Measurements from ENCODE around the gene CYP27C1. TPM values are rescaled to one million over a fixed set of nuclear protein-coding genes. Genes with fewer than 3 reads are reported as not detected.
A peak's percentile ranks its signal among the peaks of the same experiment; 100 is the strongest.
"Not testable (repeated sequence)": the region's sequence is repeated elsewhere in the genome, so short reads cannot be mapped to it uniquely, and the experiment has no call there.

CYP27C1 gene
- polyA plus RNA-seq, 2 of the 4 experiments (the other 2 are of a cell fraction): 2.2 to 4.6 TPM

GRCh38 chr2:127225186-127225960 is 5.3 kb upstream of the CYP27C1 start:
- H3K9me3 ChIP-seq: 0 out of 3 replicates have a peak, but pooled peaks cover 3% of the 10 kb centered on the region
- 72% methylated on average over 12 of the region's 12 CpGs for WGBS (ENCODE audit: missing lambda C conversion rate)
- H3K27ac ChIP-seq: peak overlapping the region; percentile 66 to 75
- no peak for TF ChIP-seq HMGXB4 (CRISPR knock-in tag; IDR thresholded peaks at IDR 0.05; ENCODE audit: borderline replicate concordance)
- no peak for TF ChIP-seq RARB (CRISPR knock-in tag; IDR thresholded peaks at IDR 0.05)
- ChIA-PET POLR2A (interaction anchor here (0.6 kb wide), 1 partner anchor 293 kb away, joined by 4 read pairs; no protein-coding TSS in a partner anchor), CTCF (interaction anchor here (0.6 to 1.2 kb wide), 2 partner anchors 13 to 50 kb away, joined by 3 to 4 read pairs; no protein-coding TSS in a partner anchor)
- H3K4me1 ChIP-seq: peaks cover 42% of the 10 kb centered on the region
- FAIRE-seq (no peak), ATAC-seq (no peak), DNase-seq (ENCODE audit: low read depth in 1 of 2, low spot score in 1 of 2) (no peak)
- H3K4me3 ChIP-seq: no peak overlapping the region
- peak overlapping the region; percentile 84 for H3K4me2 ChIP-seq

GRCh38 chr2:127224135-127224534 is 4.0 kb upstream of the CYP27C1 start:
- 81% methylated on average over 5 of the region's 5 CpGs for WGBS (ENCODE audit: missing lambda C conversion rate)
- FAIRE-seq; DNase-seq (ENCODE audit: low read depth in 1 of 2, low spot score in 1 of 2); ATAC-seq; H3K4me2 ChIP-seq; H3K4me3 ChIP-seq; POLR2A ChIA-PET; H3K27ac ChIP-seq; H3K9me3 ChIP-seq: not testable (repeated sequence)
- CTCF ChIA-PET: interaction anchor here (1.2 kb wide), 1 partner anchor 51 kb away, joined by 4 read pairs; no protein-coding TSS in a partner anchor
- H3K4me1 ChIP-seq: peaks cover 42% of the 10 kb centered on the region

- peak overlapping the region; percentile 89 for H3K4me3 ChIP-seq
- CTCF ChIA-PET: interaction anchor here (0.6 kb wide), 2 partner anchors 23 to 254 kb away, joined by 3 to 6 read pairs; no protein-coding TSS in a partner anchor
Observed at GRCh38 chr2:127220768-127221527, 849 bp upstream of the CYP27C1 start.

More at GRCh38 chr2:127220768-127221527, 849 bp upstream of the CYP27C1 start:
- FAIRE-seq (no peak), ATAC-seq (no peak), DNase-seq (ENCODE audit: low read depth in 1 of 2, low spot score in 1 of 2) (peak in 1 of 2 experiments; percentile 17)
- POLR2A ChIA-PET: no interaction called here
- H3K27ac ChIP-seq: peak overlapping the region; percentile 93 to 95
- peak overlapping the region; percentile 85 for H3K4me2 ChIP-seq
- peaks cover 37% of the 10 kb centered on the region for H3K4me1 ChIP-seq
- peaks cover 3% of the 10 kb centered on the region; the same call in 1 of the 3 replicates for H3K9me3 ChIP-seq
- TF ChIP-seq RFX5 (IDR thresholded peaks at IDR 0.05) (no peak), ATOH8 (CRISPR knock-in tag; IDR thresholded peaks at IDR 0.05; ENCODE audit: low read depth) (no peak), MYC (IDR thresholded peaks at IDR 0.05; ENCODE audit: borderline replicate concordance, low read length) (no peak), JUNB (IDR thresholded peaks at IDR 0.05) (no peak), MAFK (IDR thresholded peaks at IDR 0.05; ENCODE audit: partially characterized antibody) (no peak), USF2 (IDR thresholded peaks at IDR 0.05) (no peak), PHF8 (IDR thresholded peaks at IDR 0.05; ENCODE audit: borderline replicate concordance, low read depth) (no peak), ZFP36 (IDR thresholded peaks at IDR 0.05; ENCODE audit: borderline replicate concordance, partially characterized antibody) (no peak), FOSB (CRISPR knock-in tag; IDR thresholded peaks at IDR 0.05) (no peak), NPAS2 (CRISPR knock-in tag; IDR thresholded peaks at IDR 0.05; ENCODE audit: borderline replicate concordance) (no peak), RCOR1 (IDR thresholded peaks at IDR 0.05; ENCODE audit: low read depth, low read length) (no peak), EHMT2 (IDR thresholded peaks at IDR 0.05; ENCODE audit: low read depth) (no peak), E2F6 (IDR thresholded peaks at IDR 0.05; ENCODE audit: borderline replicate concordance, low read depth) (no peak), EHF (CRISPR knock-in tag; IDR thresholded peaks at IDR 0.05) (no peak), RARB (CRISPR knock-in tag; IDR thresholded peaks at IDR 0.05) (no peak), TP53 (CRISPR knock-in tag; IDR thresholded peaks at IDR 0.05) (no peak), PBX3 (IDR thresholded peaks at IDR 0.05) (no peak), CBX8 (IDR thresholded peaks at IDR 0.05) (no peak), GATA3 (IDR thresholded peaks at IDR 0.05; ENCODE audit: borderline replicate concordance) (no peak), JUN (IDR thresholded peaks at IDR 0.05) (no peak)
- WGBS (ENCODE audit: missing lambda C conversion rate): 84% methylated on average over 31 of the region's 31 CpGs
